ENCODE data around the gene CEBPB. TPM values are rescaled to one million over a fixed set of nuclear protein-coding genes. Genes with fewer than 3 reads are reported as not detected.
"Not testable (repeated sequence)": the region's sequence is repeated elsewhere in the genome, so short reads cannot be mapped to it uniquely, and the experiment has no call there.

CEBPB gene
- total RNA-seq, 1 experiment from 2014 or later, result 109 TPM

DNA sequence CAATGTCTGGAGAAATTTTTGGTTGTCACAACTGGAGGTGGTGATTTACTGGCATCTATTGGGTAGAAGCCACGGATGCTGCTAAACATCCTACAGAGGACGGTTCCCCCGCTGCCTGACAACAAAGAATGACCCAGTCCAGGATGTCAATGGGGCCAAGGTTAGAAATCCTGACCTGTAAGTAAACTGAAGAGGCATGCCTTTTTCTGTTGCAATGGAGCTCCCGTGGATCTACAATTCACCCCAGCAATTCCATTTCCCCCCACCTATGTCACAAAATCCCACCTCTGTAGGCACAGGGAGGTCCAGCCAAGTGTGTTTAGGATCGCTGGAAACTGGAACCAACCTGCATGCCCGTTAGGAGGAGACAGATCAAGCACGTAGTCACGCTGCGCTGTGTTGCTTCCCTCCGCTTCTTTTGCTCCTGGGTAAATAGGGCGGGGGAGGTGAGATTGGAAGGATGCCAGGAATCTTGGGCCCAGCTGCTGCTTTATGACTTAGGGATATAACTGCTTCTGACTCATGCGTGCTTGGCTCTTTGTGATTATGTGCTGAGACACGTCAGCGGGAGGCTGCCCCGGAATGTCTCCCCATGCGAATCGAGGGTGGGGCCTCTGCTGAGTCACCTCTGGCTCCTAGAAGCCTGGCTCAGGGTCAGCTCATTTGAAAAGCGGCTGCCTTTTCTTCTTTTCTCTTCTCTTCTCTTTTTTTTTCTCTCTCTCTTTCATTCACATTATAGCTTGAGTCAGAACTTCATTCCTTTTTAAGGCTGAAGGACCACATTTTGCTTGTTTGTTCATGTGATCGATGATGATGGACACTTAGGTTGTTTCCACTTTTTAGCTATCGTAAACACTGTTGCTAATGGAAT is 24.7 kb upstream of the CEBPB start:
- DNase-seq (ENCODE audit: extremely low read depth, low read depth), result peak; percentile 100

DNA sequence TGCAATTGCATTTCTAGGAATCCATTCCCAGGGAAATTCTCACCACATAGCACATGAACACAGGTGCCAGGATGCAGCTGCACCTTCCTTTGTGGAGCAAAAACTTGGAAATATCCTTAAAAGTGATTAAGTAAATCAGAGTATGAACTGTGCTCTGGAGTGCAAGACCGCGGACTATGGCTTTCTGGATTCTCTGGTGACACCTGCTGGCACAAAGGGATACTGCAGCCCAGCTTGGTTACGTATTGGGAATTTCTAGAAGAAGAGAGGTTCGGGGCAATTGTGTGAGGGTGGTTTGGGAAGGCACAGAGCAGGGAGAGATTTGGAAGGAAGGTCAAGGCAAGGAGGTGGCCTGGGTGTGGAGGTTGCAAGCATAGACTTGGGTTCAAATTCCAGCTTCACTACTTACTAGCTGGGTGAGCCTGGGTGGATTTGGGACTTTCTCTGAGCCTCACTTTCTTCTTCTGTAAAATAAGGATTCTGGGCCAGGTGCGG is 21.3 kb upstream of the CEBPB start:
- DNase-seq (ENCODE audit: extremely low read depth, low read depth), result peak; percentile 76

DNA sequence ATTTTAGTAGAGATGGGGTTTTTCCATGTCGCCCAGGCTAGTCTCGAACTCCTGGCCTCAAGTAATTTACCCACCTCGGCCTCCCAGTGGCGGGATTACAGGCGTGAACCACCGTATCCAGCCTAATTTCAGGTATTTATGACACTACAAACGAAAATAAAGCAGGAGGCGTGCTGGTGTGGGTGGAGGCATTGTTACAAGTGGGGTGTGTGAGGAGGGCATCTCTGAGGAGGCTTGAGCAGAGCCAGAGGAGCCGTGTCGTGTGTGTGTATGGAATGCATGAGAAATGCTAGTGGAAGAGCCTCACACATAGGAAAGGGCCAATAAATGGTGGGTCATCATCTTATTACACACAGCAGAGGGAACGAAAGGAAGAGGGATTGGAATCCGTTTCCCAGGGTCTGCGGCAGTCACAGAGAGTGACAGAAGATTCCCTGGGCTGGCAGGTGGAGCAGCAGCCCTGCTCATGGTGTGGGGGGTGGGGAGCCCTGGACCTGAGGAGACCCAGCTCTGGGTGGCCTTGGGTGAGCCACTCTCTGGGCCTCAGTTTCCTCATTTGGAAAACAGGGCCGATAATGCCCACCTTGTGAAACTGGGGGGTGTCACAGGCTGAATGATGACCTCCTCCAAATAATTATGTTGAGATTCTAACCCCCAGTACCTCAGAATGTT is 19.9 kb upstream of the CEBPB start:
- DNase-seq (ENCODE audit: extremely low read depth, low read depth), result no peak

GRCh38 chr20:50172347-50173013 is 18.1 kb upstream of the CEBPB start:
- DNase-seq (ENCODE audit: extremely low read depth, low read depth), result peak; percentile 83

- no peak for DNase-seq (ENCODE audit: extremely low read depth, low read depth)
Observed at GRCh38 chr20:50174456-50174855, 16.2 kb upstream of the CEBPB start.

- no peak for DNase-seq (ENCODE audit: extremely low read depth, low read depth)
Observed at GRCh38 chr20:50175938-50176933, 14.4 kb upstream of the CEBPB start.

GRCh38 chr20:50178672-50179071 is 12.0 kb upstream of the CEBPB start:
- not testable (repeated sequence) for DNase-seq (ENCODE audit: extremely low read depth, low read depth)

DNA sequence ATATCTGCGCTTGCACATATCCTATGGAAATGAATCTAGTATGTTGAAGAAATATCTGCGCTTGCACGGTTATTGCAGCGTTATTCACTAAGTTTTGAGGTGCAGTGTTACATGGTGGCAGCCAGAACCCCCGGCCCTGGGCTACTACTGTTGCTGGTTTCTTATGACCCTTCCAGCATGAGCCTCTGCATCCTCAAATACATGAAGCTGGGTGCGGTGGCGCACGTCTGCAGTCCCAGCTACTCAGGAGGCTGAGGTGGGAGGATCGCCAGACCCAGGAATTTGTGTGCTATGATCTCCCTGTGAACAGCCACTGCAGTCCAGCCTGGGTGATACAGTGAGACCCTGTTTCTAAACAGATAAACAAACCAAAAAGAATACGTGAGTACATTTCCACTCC is 9.3 kb upstream of the CEBPB start:
- DNase-seq (ENCODE audit: extremely low read depth, low read depth), result no peak

- DNase-seq (ENCODE audit: extremely low read depth, low read depth), result no peak
Observed at GRCh38 chr20:50182346-50182745, 8.3 kb upstream of the CEBPB start.

GRCh38 chr20:50185426-50185825 is 5.2 kb upstream of the CEBPB start:
- DNase-seq (ENCODE audit: extremely low read depth, low read depth), result no peak

GRCh38 chr20:50186151-50186885 is 4.3 kb upstream of the CEBPB start:
- peak; percentile 88 for DNase-seq (ENCODE audit: extremely low read depth, low read depth)

DNA sequence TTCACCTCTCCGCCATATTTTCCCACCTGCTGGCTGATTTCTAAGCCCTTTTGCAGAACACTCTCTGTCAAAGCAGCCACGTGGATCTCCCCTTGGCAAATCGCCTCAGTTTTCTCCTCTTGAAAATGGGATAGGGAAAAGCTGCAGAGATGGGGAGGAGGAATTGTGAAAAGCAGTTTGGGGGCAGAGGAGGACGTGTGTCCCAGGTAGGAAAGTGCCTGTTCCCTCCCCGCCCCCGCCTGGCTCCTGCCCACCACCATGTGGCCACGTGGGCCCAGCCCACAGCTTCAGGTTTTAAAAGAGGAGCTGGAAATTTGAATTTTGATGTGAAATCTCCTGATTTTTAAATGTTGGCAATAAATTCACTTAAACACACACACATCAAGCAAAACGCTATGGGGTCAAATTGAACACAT is 3.6 kb upstream of the CEBPB start:
- DNase-seq (ENCODE audit: extremely low read depth, low read depth), result no peak

- DNase-seq (ENCODE audit: extremely low read depth, low read depth), result peak; percentile 67
Observed at GRCh38 chr20:50187403-50188051, 3.1 kb upstream of the CEBPB start.

GRCh38 chr20:50188287-50188688 is 2.3 kb upstream of the CEBPB start:
- no peak for DNase-seq (ENCODE audit: extremely low read depth, low read depth)

DNA sequence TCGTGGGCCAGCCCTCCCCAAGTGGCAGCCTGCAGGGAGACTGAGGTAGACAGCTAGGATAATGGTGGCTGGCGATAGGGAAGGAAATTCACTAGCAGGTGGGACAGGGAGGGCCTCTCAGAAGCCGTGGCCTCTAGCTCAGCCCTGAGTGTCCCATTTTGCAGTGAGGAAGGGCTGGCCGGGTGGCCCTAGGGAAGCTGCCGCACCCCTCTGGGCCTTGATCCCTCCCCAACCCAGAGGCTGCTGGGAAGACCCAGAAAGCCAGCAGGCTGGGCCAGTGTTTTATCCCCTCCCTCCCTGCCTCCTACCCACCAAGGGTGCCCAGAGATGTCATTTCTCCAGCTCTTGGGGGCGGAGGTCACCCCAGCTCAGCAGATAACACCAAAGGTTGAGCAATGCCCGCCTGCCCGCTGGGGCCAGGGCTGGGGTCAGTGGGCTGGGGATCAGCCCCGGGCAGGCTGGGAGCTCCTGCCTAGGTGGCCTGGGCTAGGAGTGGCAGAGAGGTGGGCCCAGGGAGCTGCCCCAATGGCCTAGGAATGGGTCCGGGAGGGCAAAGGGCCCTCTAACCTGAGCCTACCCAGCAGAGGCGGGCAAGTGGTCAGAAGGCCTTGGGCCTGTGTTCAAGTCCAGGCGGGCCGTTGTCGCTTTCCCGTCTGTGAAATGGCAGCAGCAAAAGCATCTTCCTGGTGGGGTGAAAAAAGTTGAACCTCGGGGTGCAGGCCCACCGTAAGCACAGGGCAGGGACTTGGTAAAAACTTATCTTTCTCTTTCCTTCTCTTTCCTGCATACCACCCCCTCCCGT is 1.6 kb upstream of the CEBPB start:
- no peak for DNase-seq (ENCODE audit: extremely low read depth, low read depth)

GRCh38 chr20:50189681-50190250 is 864 bp upstream of the CEBPB start:
- DNase-seq (ENCODE audit: extremely low read depth, low read depth), result no peak

- no peak for DNase-seq (ENCODE audit: extremely low read depth, low read depth)
Observed at GRCh38 chr20:50191065-50191543, 474 bp downstream of the CEBPB start.

Measured in NCI-H460 (cell line).